ENCODE measurements around the gene MORC1. TPM values are rescaled to one million over a fixed set of nuclear protein-coding genes. Genes with fewer than 3 reads are reported as not detected.

Gene MORC1
- total RNA-seq, 4 donors from 2014 or later: not detected

DNA sequence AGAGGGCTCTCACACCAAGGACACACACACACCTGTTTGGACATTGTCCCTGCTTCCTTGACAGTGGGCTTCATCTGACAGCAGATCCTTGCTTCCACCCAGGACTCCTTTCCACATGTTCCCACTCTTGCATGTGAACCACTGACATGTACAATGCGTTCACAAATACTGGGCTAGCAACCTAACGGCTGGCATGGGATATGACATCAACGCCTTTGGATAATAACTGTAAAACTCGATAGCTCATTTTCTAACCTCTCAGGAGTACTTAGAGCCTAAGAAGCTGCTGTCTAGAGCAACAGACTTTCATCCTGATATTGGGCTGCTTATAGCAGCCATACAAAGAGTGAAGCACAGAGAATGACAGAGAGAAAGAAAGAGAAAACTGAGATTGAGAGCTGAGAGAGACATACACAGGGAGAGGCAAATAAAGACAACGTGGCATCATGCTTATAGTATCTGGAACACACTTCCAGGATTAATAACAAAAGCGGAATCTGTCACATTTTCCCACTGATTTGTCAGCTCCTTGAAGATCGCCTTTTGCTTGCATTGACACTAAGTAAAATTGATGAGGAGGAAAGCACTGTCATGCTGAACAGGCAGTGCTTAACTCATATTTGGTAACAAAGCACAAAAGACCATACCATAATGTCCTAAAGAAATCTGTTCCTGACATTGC is 166.0 kb downstream of the MORC1 start:
- TF ChIP-seq POLR2AphosphoS5 (IDR thresholded peaks at IDR 0.05) (no peak), CTCF (IDR thresholded peaks at IDR 0.05) (no peak), EP300 (IDR thresholded peaks at IDR 0.05) (no peak), POLR2A (IDR thresholded peaks at IDR 0.05; ENCODE audit: low read depth) (no peak)
- WGBS: 80% methylated on average over 7 of the region's 7 CpGs
- Histone ChIP-seq H3K27me3 (no peaks in the 10 kb centered on the region), H3K27ac (replicated peaks in 1 of 4) (no peak overlapping the region), H3K36me3 (no peaks in the 10 kb centered on the region), H3K9me3 (no peaks in the 10 kb centered on the region), H3K4me1 (no peaks in the 10 kb centered on the region), H3K4me3 (no peak overlapping the region)
- DNase-seq (ENCODE audit: extremely low spot score): no peak
- intact Hi-C loops (cut with DNase I): no loop called here

DNA sequence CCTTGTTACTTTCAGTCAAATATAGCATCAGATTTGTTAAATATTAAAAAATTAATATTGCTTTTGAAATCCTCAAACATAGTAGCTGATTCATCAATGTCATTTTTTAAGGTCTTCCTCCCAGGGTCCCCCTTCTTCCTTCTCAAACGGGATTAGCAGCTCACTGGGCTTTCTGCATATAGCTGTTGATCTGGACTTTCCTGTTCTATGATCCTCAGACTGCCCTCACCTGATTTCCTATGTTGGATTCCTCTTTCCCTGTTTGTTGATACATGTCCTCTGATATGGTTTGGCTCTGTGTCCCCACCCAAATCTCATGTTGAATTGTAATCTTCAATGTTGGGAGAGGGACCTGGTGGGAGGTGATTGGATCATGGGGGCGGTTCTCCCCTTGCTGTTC is 170.1 kb downstream of the MORC1 start:
- H3K9me3 ChIP-seq: no peaks in the 10 kb centered on the region
- H3K27me3 ChIP-seq: no peaks in the 10 kb centered on the region
- no peak overlapping the region for H3K4me3 ChIP-seq
- no peak for DNase-seq (ENCODE audit: extremely low spot score)
- H3K36me3 ChIP-seq: no peaks in the 10 kb centered on the region
- intact Hi-C loops (cut with DNase I): no loop called here
- H3K27ac ChIP-seq (replicated peaks in 1 of 4): no peak overlapping the region
- H3K4me1 ChIP-seq: no peaks in the 10 kb centered on the region
- no peak for TF ChIP-seq EP300 (IDR thresholded peaks at IDR 0.05)
- WGBS: 73% methylated on average over 2 of the region's 2 CpGs

- Histone ChIP-seq H3K36me3 (no peaks in the 10 kb centered on the region), H3K9me3 (no peaks in the 10 kb centered on the region), H3K4me1 (no peaks in the 10 kb centered on the region), H3K4me3 (no peak overlapping the region), H3K27me3 (no peaks in the 10 kb centered on the region), H3K27ac (replicated peaks in 1 of 4) (no peak overlapping the region)
- DNase-seq (ENCODE audit: extremely low spot score): no peak
- 92% methylated on average over 11 of the region's 11 CpGs for WGBS
- intact Hi-C loops (cut with DNase I): no loop called here
- TF ChIP-seq CTCF (IDR thresholded peaks at IDR 0.05) (no peak), EP300 (IDR thresholded peaks at IDR 0.05) (no peak), POLR2AphosphoS5 (IDR thresholded peaks at IDR 0.05) (no peak), POLR2A (IDR thresholded peaks at IDR 0.05; ENCODE audit: low read depth) (no peak)
Observed at GRCh38 chr3:108946292-108947285, 171.3 kb downstream of the MORC1 start.

DNA sequence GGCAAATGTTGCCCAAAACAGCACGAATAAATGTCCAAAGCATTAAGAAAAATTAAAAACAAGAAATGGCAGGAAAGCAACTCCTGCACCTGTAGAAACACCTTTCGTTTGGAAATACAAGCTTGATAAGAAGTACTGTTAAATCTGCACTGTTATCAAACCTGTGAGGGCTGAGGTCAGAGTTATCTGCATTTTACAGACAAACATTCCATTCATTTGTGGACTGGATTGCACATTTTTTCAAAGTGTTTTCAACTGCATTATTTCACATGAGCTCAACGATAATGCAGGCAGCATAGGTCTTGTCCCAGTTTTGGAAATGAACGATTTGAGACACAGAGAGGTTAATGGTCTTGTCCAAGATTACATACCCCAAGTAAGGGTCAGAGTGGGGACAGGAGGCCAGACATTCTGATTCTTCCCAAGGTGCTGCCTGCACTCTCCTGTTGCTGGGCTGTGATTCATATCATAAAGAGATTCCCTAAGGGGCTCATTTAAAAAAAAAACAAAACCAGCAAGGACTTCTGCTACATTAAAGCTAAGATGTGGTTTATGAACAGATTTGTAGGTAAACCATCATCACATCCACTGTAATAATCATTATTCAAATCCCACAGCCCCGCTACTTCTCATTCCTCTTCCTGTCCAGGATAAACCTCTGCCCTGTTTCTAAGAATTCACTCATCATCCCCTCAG is 177.2 kb downstream of the MORC1 start:
- TF ChIP-seq POLR2AphosphoS5 (IDR thresholded peaks at IDR 0.05) (no peak), EP300 (IDR thresholded peaks at IDR 0.05) (no peak), CTCF (IDR thresholded peaks at IDR 0.05) (no peak), POLR2A (IDR thresholded peaks at IDR 0.05; ENCODE audit: low read depth) (no peak)
- H3K4me1 ChIP-seq: peaks cover 0 to 3% (median 0%) of the 10 kb centered on the region in 4 donors
- DNase-seq (ENCODE audit: extremely low spot score): no peak
- no peak overlapping the region for H3K27ac ChIP-seq (replicated peaks in 1 of 4)
- no peaks in the 10 kb centered on the region for H3K36me3 ChIP-seq
- intact Hi-C loops (cut with DNase I): no loop called here
- H3K27me3 ChIP-seq: no peaks in the 10 kb centered on the region
- no peaks in the 10 kb centered on the region for H3K9me3 ChIP-seq
- H3K4me3 ChIP-seq: no peak overlapping the region
- 53% methylated on average over 5 of the region's 5 CpGs for WGBS

- intact Hi-C loops (cut with DNase I): no loop called here
- no peaks in the 10 kb centered on the region for H3K9me3 ChIP-seq
- H3K27ac ChIP-seq (replicated peaks in 1 of 4): no peak overlapping the region
- H3K4me3 ChIP-seq: no peak overlapping the region
- peaks cover 0 to 3% (median 0%) of the 10 kb centered on the region in 4 donors for H3K4me1 ChIP-seq
- no peaks in the 10 kb centered on the region for H3K27me3 ChIP-seq
- no peak for TF ChIP-seq EP300 (IDR thresholded peaks at IDR 0.05)
- TF ChIP-seq CTCF (IDR thresholded peaks at IDR 0.05): no peak
- no peak for TF ChIP-seq POLR2AphosphoS5 (IDR thresholded peaks at IDR 0.05)
- TF ChIP-seq POLR2A (IDR thresholded peaks at IDR 0.05; ENCODE audit: low read depth): no peak
- WGBS: 91% methylated on average over 4 of the region's 4 CpGs
- no peaks in the 10 kb centered on the region for H3K36me3 ChIP-seq
- no peak for DNase-seq (ENCODE audit: extremely low spot score)
Observed at GRCh38 chr3:108940166-108940565, 177.8 kb downstream of the MORC1 start.
